IMR-90 (cell line): ENCODE data around the gene ANAPC5. TPM values are rescaled to one million over a fixed set of nuclear protein-coding genes. Genes with fewer than 3 reads are reported as not detected.
"Not testable (repeated sequence)": the region's sequence is repeated elsewhere in the genome, so short reads cannot be mapped to it uniquely, and the experiment has no call there.

ENCODE experiments used
- ATAC-seq: fragments of 200-7000 bp; cut with Tn5 transposase; 2 replicates; pipeline ENCODE4 v1.9.1; 2020; ENCODE audit warnings: low read depth, mild to moderate bottlenecking, moderate library complexity
- BruUV-seq: library from RNA; stranded (reverse); fragments of 400-500 nt; replicated peaks from 2 replicates; lab custom pipeline; 2021; lab: Mats Ljungman, UMichigan
- CTCF ChIA-PET: fragments of 300-600 bp; formaldehyde crosslinking; extraction: SDS; loops from one replicate; lab custom pipeline; 2021; ENCODE audit warnings: antibody characterized with exemption; lab: Yijun Ruan, JAX
- POLR2A ChIA-PET: fragments of 300-600 bp; sonication (Branson Sonifier 250); formaldehyde crosslinking; loops from one replicate; lab custom pipeline; 2022; ENCODE audit warnings: antibody characterized with exemption; ENCODE audit not compliant: unreplicated experiment; lab: Charles Lee
- DNase-seq: peaks from one replicate; pipeline ENCODE4 v3.0.0; 2013
- H2AFZ ChIP-seq: replicated peaks from 2 replicates; pipeline ENCODE3; 2013; ENCODE audit warnings: low read length, mild to moderate bottlenecking; ENCODE audit not compliant: poor library complexity
- H2AK5ac ChIP-seq: 2 replicates; pipeline ENCODE4 v1.6.1; 2013; ENCODE audit warnings: low read depth, low read length, inconsistent platforms
- H2AK9ac ChIP-seq: replicated peaks from 2 replicates; pipeline ENCODE3; 2013; ENCODE audit warnings: mild to moderate bottlenecking, low read depth, low read length, moderate library complexity; ENCODE audit not compliant: poor library complexity
- H2BK120ac ChIP-seq: 2 replicates; pipeline ENCODE4 v1.6.1; 2013; ENCODE audit warnings: low read depth, low read length, inconsistent platforms
- H2BK15ac ChIP-seq: 3 replicates; pipeline ENCODE4 v1.6.1; 2013; ENCODE audit warnings: low read depth, low read length, inconsistent platforms
- H2BK20ac ChIP-seq: 2 replicates; pipeline ENCODE4 v1.6.1; 2013; ENCODE audit warnings: low read depth, mild to moderate bottlenecking, inconsistent platforms, low read length, moderate library complexity
- H2BK5ac ChIP-seq: 2 replicates; pipeline ENCODE4 v1.6.1; 2013; ENCODE audit warnings: mild to moderate bottlenecking, low read depth, low read length, inconsistent platforms; ENCODE audit not compliant: poor library complexity, severe bottlenecking
- H3K14ac ChIP-seq: replicated peaks from 2 replicates; pipeline ENCODE4 v1.6.1; 2013; ENCODE audit warnings: low read depth, low read length, inconsistent platforms
- H3K18ac ChIP-seq: 2 replicates; pipeline ENCODE4 v1.6.1; 2013; ENCODE audit warnings: low read depth, low read length, control low read depth
- H3K23ac ChIP-seq: 2 replicates; pipeline ENCODE4 v1.6.1; 2013; ENCODE audit warnings: low read depth, low read length, inconsistent platforms
- H3K27ac ChIP-seq: 2 replicates; pipeline ENCODE4 v1.5.1; 2013; ENCODE audit warnings: mild to moderate bottlenecking, control low read depth, low read length; ENCODE audit not compliant: insufficient read depth
- H3K27me3 ChIP-seq: 2 replicates; pipeline ENCODE4 v1.6.1; 2013; ENCODE audit warnings: low read length; ENCODE audit not compliant: control insufficient read depth, insufficient read depth
- H3K36me3 ChIP-seq: 2 replicates; pipeline ENCODE4 v1.6.1; 2013; ENCODE audit warnings: low read length, mixed read lengths; ENCODE audit not compliant: control insufficient read depth, insufficient read depth
- H3K4ac ChIP-seq: 2 replicates; pipeline ENCODE4 v1.6.1; 2013; ENCODE audit warnings: low read depth, low read length, inconsistent platforms
- H3K4me1 ChIP-seq: 2 replicates; pipeline ENCODE4 v1.6.1; 2013; ENCODE audit warnings: low read length, mixed read lengths; ENCODE audit not compliant: control insufficient read depth, insufficient read depth
- H3K4me2 ChIP-seq: 2 replicates; pipeline ENCODE4 v1.6.1; 2013; ENCODE audit warnings: low read depth, mild to moderate bottlenecking, control low read depth, low read length, moderate library complexity
- H3K4me3 ChIP-seq: 2 replicates; pipeline ENCODE4 v1.5.1; 2013; ENCODE audit warnings: low read depth, mild to moderate bottlenecking, control low read depth, low read length, moderate library complexity; ENCODE audit not compliant: insufficient read depth
- H3K56ac ChIP-seq: 2 replicates; pipeline ENCODE4 v1.6.1; 2013; ENCODE audit warnings: low read length, inconsistent platforms; ENCODE audit not compliant: insufficient read depth; ENCODE audit errors: extremely low read depth
- H3K79me1 ChIP-seq, 2 experiments: 2 replicates each; pipeline ENCODE4 v1.6.1; 2013; ENCODE audit warnings: low read length in 2 of 2, inconsistent platforms in 1 of 2, low read depth in 1 of 2
- H3K9ac ChIP-seq: 2 replicates; pipeline ENCODE4 v1.6.1; 2013; ENCODE audit warnings: low read depth, low read length, control low read depth
- H3K9me1 ChIP-seq: 2 replicates; pipeline ENCODE4 v1.6.1; 2013; ENCODE audit warnings: low read length, inconsistent platforms; ENCODE audit not compliant: insufficient read depth
- H3K9me3 ChIP-seq: 2 replicates; pipeline ENCODE4 v1.6.1; 2013; ENCODE audit warnings: low read length; ENCODE audit not compliant: control insufficient read depth, insufficient read depth
- H4K20me1 ChIP-seq: 2 replicates; pipeline ENCODE4 v1.6.1; 2013; ENCODE audit warnings: low read length, inconsistent platforms; ENCODE audit not compliant: insufficient read depth
- H4K5ac ChIP-seq: 2 replicates; pipeline ENCODE4 v1.6.1; 2013; ENCODE audit warnings: mild to moderate bottlenecking, low read depth, low read length, control low read depth
- H4K8ac ChIP-seq, 2 experiments: 2 replicates each; pipeline ENCODE4 v1.6.1; 2013; ENCODE audit warnings: low read depth in 2 of 2, low read length in 2 of 2, control low read depth in 1 of 2, inconsistent platforms in 1 of 2
- H4K91ac ChIP-seq: 2 replicates; pipeline ENCODE4 v1.6.1; 2013; ENCODE audit warnings: low read depth, low read length, inconsistent platforms; ENCODE audit not compliant: insufficient read depth
- BHLHE40 ChIP-seq: fragments of 150-350 bp; IDR thresholded peaks from 2 replicates; pipeline ENCODE4 v1.6.1; 2016; ENCODE audit warnings: mild to moderate bottlenecking, low read depth, low read length
- CEBPB ChIP-seq: IDR thresholded peaks from 2 replicates; pipeline ENCODE4 v1.6.1; 2012; ENCODE audit warnings: low read depth, low read length, improper control_type of control experiment
- ELK1 ChIP-seq: fragments of 150-350 bp; IDR thresholded peaks from 2 replicates; pipeline ENCODE4 v1.6.1; 2016; ENCODE audit warnings: low read depth, mild to moderate bottlenecking, low read length, moderate library complexity, borderline replicate concordance
- FOS ChIP-seq: fragments of 150-350 bp; IDR thresholded peaks from 2 replicates; pipeline ENCODE4 v1.6.1; 2016; ENCODE audit warnings: low read depth, low read length
- MAZ ChIP-seq: IDR thresholded peaks from 2 replicates; pipeline ENCODE4 v1.6.1; 2012; ENCODE audit warnings: low read depth, mild to moderate bottlenecking, low read length, improper control_type of control experiment, moderate library complexity, borderline replicate concordance
- MXI1 ChIP-seq: IDR thresholded peaks from 2 replicates; pipeline ENCODE4 v1.6.1; 2012; ENCODE audit warnings: low read depth, mild to moderate bottlenecking, low read length, moderate library complexity, borderline replicate concordance
- NFE2L2 ChIP-seq: fragments of 150-350 bp; IDR thresholded peaks from 2 replicates; pipeline ENCODE4 v1.6.1; 2016; ENCODE audit warnings: low read depth, mild to moderate bottlenecking, low read length
- POLR2A ChIP-seq: IDR thresholded peaks from 2 replicates; pipeline ENCODE4 v1.6.1; 2012; ENCODE audit warnings: mild to moderate bottlenecking, low read depth, low read length
- RAD21 ChIP-seq: IDR thresholded peaks from 2 replicates; pipeline ENCODE4 v1.6.1; 2012; ENCODE audit warnings: low read length, improper control_type of control experiment
- WGBS, 2 experiments: methylation state at CpG; one replicate each; pipeline versions ENCODE4 v1.1.5 to v1.1.7; 2013; ENCODE audit warnings: missing lambda C conversion rate in 2 of 2; ENCODE audit not compliant: insufficient read length in 1 of 2; ENCODE audit errors: extremely low coverage in 2 of 2; 5-methylcytosine and 5-hydroxymethylcytosine counted together
- dilution Hi-C: fragments of 300-500 bp; cut with HindIII; formaldehyde crosslinking; loops from one replicate; pipeline ENCODE4 v1.14.3; 2018; ENCODE audit warnings: low sequenced_read_pairs; ENCODE audit not compliant: unreplicated experiment
- in situ Hi-C: fragments of 300-500 bp; cut with MboI; formaldehyde crosslinking; loops from 3 replicates; pipeline ENCODE4 v1.14.3; 2019; ENCODE audit warnings: low sequenced_read_pairs, inconsistent platforms, mixed read lengths
- intact Hi-C: fragments of 100-400 bp; cut with micrococcal nuclease; formaldehyde crosslinking; loops from 2 replicates; pipeline ENCODE4 v1.10.0; 2022
- polyA plus RNA-seq, 3 experiments: library from polyadenylated mRNA; depleted of rRNA; stranded (reverse); fragments of >200 nt; gene quantifications; 2 replicates each; pipeline ENCODE4 v1.2.3, GENCODE V29; 2012; ENCODE audit warnings: low replicate concordance in 1 of 3
- total RNA-seq: library from RNA; depleted of rRNA; stranded (reverse); fragments of >200 nt; gene quantifications from 2 replicates; pipeline ENCODE4 v1.2.3, GENCODE V29; 2012

The ANAPC5 gene
- total and polyA plus RNA-seq, 2 of the 4 experiments (the other 2 are of a cell fraction): 157 to 211 TPM

- Histone ChIP-seq H3K56ac (no peak overlapping the region), H3K9me3 (no peaks in the 10 kb centered on the region), H2AFZ (no peak overlapping the region), H3K4me2 (no peak overlapping the region), H4K20me1 (peaks cover 4% of the 10 kb centered on the region), H3K4me1 (peaks cover 7% of the 10 kb centered on the region), H3K4ac (no peak overlapping the region), H3K9ac (no peak overlapping the region), H2AK9ac (no peak overlapping the region), H3K27me3 (0 out of 2 replicates have a peak, but pooled peaks cover 2% of the 10 kb centered on the region), H3K23ac (no peak overlapping the region), H2AK5ac (no peak overlapping the region), H3K4me3 (no peak overlapping the region), H2BK15ac (no peak overlapping the region), H4K8ac (no peak overlapping the region), H3K79me1 (peaks cover 14 to 15% of the 10 kb centered on the region in 2 experiments; a peak in 3 of 4 replicates), H4K5ac (no peak overlapping the region), H2BK5ac (no peak overlapping the region), H3K27ac (no peak overlapping the region), H2BK120ac (no peak overlapping the region), H3K9me1 (peaks cover 2% of the 10 kb centered on the region; the same call in 1 of the 2 replicates), H3K14ac (no peak overlapping the region), H2BK20ac (no peak overlapping the region), H3K36me3 (no peaks in the 10 kb centered on the region), H4K91ac (no peak overlapping the region), H3K18ac (no peak overlapping the region)
- ChIA-PET POLR2A (no interaction called here), CTCF (no interaction called here)
- WGBS, 2 experiments: 100% methylated on average over 2 of the region's 4 CpGs; no CpG with 5 or more reads in 1 of the 2 experiments
- dilution Hi-C loops: no loop called here
- DNase-seq: no peak
- intact Hi-C loops: no loop called here
- in situ Hi-C loops: no loop called here
- TF ChIP-seq MAZ: no peak
- no peak for TF ChIP-seq FOS
- TF ChIP-seq ELK1: no peak
- no peak for TF ChIP-seq NFE2L2
- no peak for TF ChIP-seq BHLHE40
- TF ChIP-seq POLR2A: no peak
- no peak for TF ChIP-seq MXI1
- TF ChIP-seq RAD21: no peak
- no peak for TF ChIP-seq CEBPB
- no peak for ATAC-seq
- BruUV-seq: no TSS peak
Observed at GRCh38 chr12:121299662-121300061, 52.5 kb downstream of the ANAPC5 start.

GRCh38 chr12:121298411-121298810 lies 53.8 kb downstream of the ANAPC5 start:
- dilution Hi-C loops, H2BK5ac ChIP-seq, H3K9me1 ChIP-seq, BruUV-seq, H4K5ac ChIP-seq, H3K18ac ChIP-seq, H2AK5ac ChIP-seq, H2AK9ac ChIP-seq, H3K9ac ChIP-seq, H2BK20ac ChIP-seq, in situ Hi-C loops, H3K4me2 ChIP-seq, H3K27ac ChIP-seq, DNase-seq, H3K23ac ChIP-seq, H3K14ac ChIP-seq, H4K8ac ChIP-seq, H2AFZ ChIP-seq, H3K36me3 ChIP-seq, H2BK120ac ChIP-seq, intact Hi-C loops, H3K4me1 ChIP-seq, H4K20me1 ChIP-seq, H3K27me3 ChIP-seq, H4K91ac ChIP-seq, H3K4me3 ChIP-seq, H3K4ac ChIP-seq, H3K56ac ChIP-seq, ATAC-seq, H3K9me3 ChIP-seq, CTCF ChIA-PET, H2BK15ac ChIP-seq: not testable (repeated sequence)
- POLR2A ChIA-PET: interaction anchor here (1.5 kb wide), 1 partner anchor 12 kb away, joined by 4 read pairs; no protein-coding TSS in a partner anchor
- H3K79me1 ChIP-seq: peaks cover 19 to 25% of the 10 kb centered on the region in 2 experiments
- 86% methylated on average over 10 of the region's 13 CpGs; no CpG with 5 or more reads in 1 of the 2 experiments for WGBS, 2 experiments
